ENCODE data around the gene CHST14. TPM values are rescaled to one million over a fixed set of nuclear protein-coding genes. Genes with fewer than 3 reads are reported as not detected.
A peak's percentile ranks its signal among the peaks of the same experiment; 100 is the strongest.

Gene CHST14
- total and polyA plus RNA-seq, 2 of the 8 experiments (the other 6 are each of a cell fraction or from before 2014, with no cell fraction given), result 13.4 to 20.3 TPM

GRCh38 chr15:40469776-40470390 lies 901 bp upstream of the CHST14 start:
- Histone ChIP-seq H3K9ac (replicated peaks in 1 of 4; ENCODE audit: extremely low read depth in 1 of 4, low read depth in 3 of 4, low read length in 3 of 4) (0 out of 7 replicates have a peak overlapping the region, but pooled peaks of 1 of the 4 experiments have one; percentile 45), H3K4ac (replicated peaks; ENCODE audit: insufficient read length, low read depth, low read length) (no peak overlapping the region), H2AK5ac (ENCODE audit: low read depth, low read length) (peak overlapping the region; percentile 94; the same call in 1 of the 2 replicates), H4K8ac (ENCODE audit: extremely low read depth, insufficient read depth, low read length) (no peak overlapping the region), H2BK20ac (ENCODE audit: low read length) (no peak overlapping the region), H4K5ac (ENCODE audit: insufficient read length, low read depth, low read length) (no peak overlapping the region), H3K27me3 (replicated peaks in 1 of 4; ENCODE audit: control insufficient read depth in 3 of 4, extremely low read depth in 1 of 4, insufficient read depth in 3 of 4, low read length in 3 of 4) (peaks cover 0 to 3% (median 0%) of the 10 kb centered on the region in 4 experiments; a peak in 1 of 7 replicates), H4K91ac (replicated peaks; ENCODE audit: insufficient read length, low read length) (no peak overlapping the region), H2BK120ac (replicated peaks; ENCODE audit: low read depth, low read length) (no peak overlapping the region), H2AFZ (ENCODE audit: low read length) (no peak overlapping the region), H3K23me2 (ENCODE audit: low read depth, low read length) (peaks cover 16% of the 10 kb centered on the region), H3K36me3 (ENCODE audit: control insufficient read depth in 2 of 4, insufficient read depth in 4 of 4, low read length in 3 of 4) (peaks cover 9 to 23% (median 16%) of the 10 kb centered on the region in 4 experiments; a peak in 7 of 8 replicates), H4K20me1 (replicated peaks in 1 of 2; ENCODE audit: control insufficient read depth in 1 of 2, insufficient read depth in 2 of 2, low read length in 2 of 2) (peaks cover 4 to 10% of the 10 kb centered on the region in 2 experiments), H3K79me2 (ENCODE audit: control insufficient read depth in 1 of 2, insufficient read depth in 2 of 2, low read length in 2 of 2) (no peaks in the 10 kb centered on the region), H3K4me2 (ENCODE audit: insufficient read depth in 1 of 2, low read depth in 2 of 2, low read length in 2 of 2) (peak overlapping the region; percentile 85 to 87), H2BK5ac (ENCODE audit: low read depth, low read length) (peak overlapping the region; percentile 35; the same call in 1 of the 2 replicates), H2BK15ac (ENCODE audit: low read length) (no peak overlapping the region), H3K56ac (replicated peaks; ENCODE audit: insufficient read length, low read depth, low read length) (no peak overlapping the region), H3K18ac (ENCODE audit: extremely low read depth, low read length) (peak overlapping the region; percentile 60; the same call in 1 of the 2 replicates), H3K27ac (ENCODE audit: low read depth, low read length) (0 out of 2 replicates have a peak overlapping the region, but pooled peaks have one; percentile 57), H2BK12ac (ENCODE audit: low read depth, low read length) (no peak overlapping the region), H3K23ac (ENCODE audit: insufficient read length) (no peak overlapping the region), H3K9me3 (ENCODE audit: insufficient read depth in 2 of 2, low read depth in 1 of 2, low read length in 1 of 2) (no peaks in the 10 kb centered on the region), H3K79me1 (ENCODE audit: low read depth, low read length) (peaks cover 7% of the 10 kb centered on the region; the same call in 1 of the 2 replicates), H3K14ac (ENCODE audit: insufficient read length) (no peak overlapping the region), H3K4me3 (ENCODE audit: extremely low read depth in 1 of 4, insufficient read depth in 2 of 4, low read depth in 3 of 4, low read length in 4 of 4) (peak overlapping the region; percentile 34 to 87 (median 58); a peak in 6 of 8 replicates), H3K4me1 (replicated peaks in 1 of 4; ENCODE audit: control insufficient read depth in 3 of 4, insufficient read depth in 4 of 4, low read length in 3 of 4) (peaks cover 0 to 17% (median 10%) of the 10 kb centered on the region in 4 experiments; a peak in 6 of 7 replicates)
- no peak for FAIRE-seq
- no peak for DNase-seq (ENCODE audit: low read depth in 1 of 2, low spot score in 2 of 2)
- CTCF ChIA-PET (ENCODE audit: partially characterized antibody), result interaction anchor here (0.5 to 2.4 kb wide), 10 partner anchors 11 to 1464 kb away, joined by 3 to 12 read pairs (median 6); partner anchors contain the start of gene PHGR1
- POLR2A ChIA-PET (ENCODE audit: partially characterized antibody), result interaction anchor here (0.7 to 3.5 kb wide), 16 partner anchors 9 to 133 kb away, joined by 3 to 21 read pairs (median 4); partner anchors contain the start of genes BAHD1 and IVD
- 86% methylated on average over 7 of the region's 7 CpGs; no CpG with 5 or more reads in 1 of the 2 experiments for WGBS, 2 experiments (ENCODE audit: extremely low coverage in 1 of 2, insufficient coverage in 1 of 2, insufficient read length in 1 of 2, insufficient replicate concordance in 2 of 2, low coverage in 1 of 2, low lambda C conversion rate in 2 of 2, missing lambda C conversion rate in 1 of 2)
- TF ChIP-seq FOSL1 (IDR thresholded peaks at IDR 0.05; ENCODE audit: insufficient read depth, low read depth, low read length) (no peak), POLR2AphosphoS5 (IDR thresholded peaks at IDR 0.05; ENCODE audit: low read depth, low read length) (0 out of 2 replicates have a peak, but pooled peaks have one; percentile 16)
